GM10266 (cell line): ENCODE measurements around the gene LRRC59.

Source experiments
- DNase-seq: peaks from one replicate; pipeline ENCODE4 v3.0.0; 2012; ENCODE audit errors: extremely low spot score
- TF ChIP-seq, protein P1 (sequence below): IDR thresholded peaks from 2 replicates; pipeline ENCODE4 v1.5.1; 2012; ENCODE audit warnings: mild to moderate bottlenecking, low read depth; ENCODE audit not compliant: control insufficient read depth, insufficient read depth; ENCODE audit errors: missing control alignments

Gene LRRC59

GRCh38 chr17:50352693-50353599, 44.4 kb downstream of the LRRC59 start:
- TF ChIP-seq, protein P1, sequence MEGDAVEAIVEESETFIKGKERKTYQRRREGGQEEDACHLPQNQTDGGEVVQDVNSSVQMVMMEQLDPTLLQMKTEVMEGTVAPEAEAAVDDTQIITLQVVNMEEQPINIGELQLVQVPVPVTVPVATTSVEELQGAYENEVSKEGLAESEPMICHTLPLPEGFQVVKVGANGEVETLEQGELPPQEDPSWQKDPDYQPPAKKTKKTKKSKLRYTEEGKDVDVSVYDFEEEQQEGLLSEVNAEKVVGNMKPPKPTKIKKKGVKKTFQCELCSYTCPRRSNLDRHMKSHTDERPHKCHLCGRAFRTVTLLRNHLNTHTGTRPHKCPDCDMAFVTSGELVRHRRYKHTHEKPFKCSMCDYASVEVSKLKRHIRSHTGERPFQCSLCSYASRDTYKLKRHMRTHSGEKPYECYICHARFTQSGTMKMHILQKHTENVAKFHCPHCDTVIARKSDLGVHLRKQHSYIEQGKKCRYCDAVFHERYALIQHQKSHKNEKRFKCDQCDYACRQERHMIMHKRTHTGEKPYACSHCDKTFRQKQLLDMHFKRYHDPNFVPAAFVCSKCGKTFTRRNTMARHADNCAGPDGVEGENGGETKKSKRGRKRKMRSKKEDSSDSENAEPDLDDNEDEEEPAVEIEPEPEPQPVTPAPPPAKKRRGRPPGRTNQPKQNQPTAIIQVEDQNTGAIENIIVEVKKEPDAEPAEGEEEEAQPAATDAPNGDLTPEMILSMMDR = no peak
- no peak for DNase-seq

DNA sequence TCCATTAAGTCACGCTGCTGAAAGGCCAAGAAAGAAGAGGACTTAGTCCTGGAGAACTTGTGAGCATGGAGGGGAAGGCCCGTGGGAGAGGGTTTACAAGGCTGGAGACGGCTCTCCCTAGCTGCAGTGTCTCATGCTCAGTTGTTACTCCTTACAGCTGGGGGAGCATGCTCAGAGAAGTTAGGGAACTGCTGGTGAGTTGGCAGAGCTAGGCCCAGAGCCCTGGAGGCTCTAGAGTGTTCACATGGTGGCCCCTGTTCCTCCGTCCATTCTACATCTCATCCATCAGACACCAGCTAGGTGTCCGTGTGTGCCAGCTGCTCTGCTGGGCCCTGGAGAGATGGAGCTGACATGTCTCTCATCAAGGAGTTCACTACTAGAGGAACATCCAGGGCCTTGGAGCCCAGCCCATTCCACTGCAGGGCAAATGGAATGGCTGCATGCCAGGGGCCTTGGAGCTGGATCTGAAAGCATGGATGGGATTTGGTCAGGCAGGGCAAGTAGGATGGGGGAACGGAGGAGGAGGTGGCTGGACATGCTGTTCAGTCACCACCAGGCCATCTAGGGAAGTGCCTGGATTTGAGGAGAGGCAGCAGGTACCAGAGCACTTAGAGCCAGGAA, 45.1 kb downstream of the LRRC59 start:
- TF ChIP-seq, protein P1 = no peak
- no peak for DNase-seq

DNA sequence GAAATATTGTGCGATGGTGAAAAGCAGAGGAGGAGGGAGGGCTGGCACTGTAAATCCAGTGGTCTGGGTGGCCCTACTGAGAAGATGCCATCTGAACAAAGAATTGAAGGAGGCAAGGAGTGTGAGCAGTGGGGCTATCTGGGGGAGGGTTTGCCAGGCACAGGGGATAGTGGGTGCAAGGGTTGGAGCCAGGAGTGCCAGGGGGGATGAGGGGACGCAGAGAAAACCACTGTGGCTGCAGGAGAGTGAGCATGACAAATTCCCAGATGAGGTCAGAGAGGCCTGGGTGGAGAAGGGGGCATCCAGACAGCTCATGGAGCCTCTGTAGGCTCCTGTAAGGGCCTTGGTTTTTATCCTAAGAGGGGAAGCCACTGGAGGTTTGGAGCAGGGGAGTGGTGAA, 46.6 kb downstream of the LRRC59 start:
- TF ChIP-seq, protein P1 = no peak
- no peak for DNase-seq

GRCh38 chr17:50349243-50349600, 48.1 kb downstream of the LRRC59 start:
- TF ChIP-seq, protein P1 = no peak
- DNase-seq = no peak

DNA sequence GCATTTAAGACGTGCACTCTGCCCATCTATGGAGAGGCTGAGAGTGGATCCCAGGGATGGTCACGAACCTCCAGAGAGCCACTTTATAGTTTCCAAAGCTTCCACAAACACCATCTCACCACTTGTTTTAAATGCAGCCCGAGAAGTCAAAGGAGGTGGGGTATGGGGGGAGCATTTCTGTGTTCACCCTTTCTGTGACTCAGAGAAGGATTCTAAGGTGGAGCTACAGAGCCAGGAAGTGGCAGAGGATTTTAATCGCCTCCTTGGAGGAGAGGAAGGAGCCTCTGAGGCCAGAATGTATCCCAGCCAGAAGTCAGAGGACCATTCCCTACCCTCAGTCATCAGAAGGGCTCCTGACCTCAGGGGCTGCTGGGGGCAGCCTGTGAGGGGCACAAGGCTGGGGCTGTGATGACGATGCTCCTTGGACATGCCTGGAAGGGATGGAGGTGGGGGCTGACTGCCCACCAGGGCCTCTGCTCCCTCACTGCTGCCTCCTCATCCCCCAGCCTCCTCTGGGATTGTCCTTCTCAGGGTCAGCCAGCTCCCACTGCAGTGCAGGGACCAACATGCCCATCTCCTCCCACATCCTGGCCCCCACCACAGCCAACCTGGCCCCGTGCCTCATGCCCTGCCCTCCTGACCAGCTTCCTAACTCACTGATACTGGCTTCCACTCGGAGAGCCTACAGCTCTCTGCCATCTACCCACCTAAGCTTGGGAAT, 48.6 kb downstream of the LRRC59 start:
- no peak for DNase-seq
- TF ChIP-seq, protein P1 = no peak

DNA sequence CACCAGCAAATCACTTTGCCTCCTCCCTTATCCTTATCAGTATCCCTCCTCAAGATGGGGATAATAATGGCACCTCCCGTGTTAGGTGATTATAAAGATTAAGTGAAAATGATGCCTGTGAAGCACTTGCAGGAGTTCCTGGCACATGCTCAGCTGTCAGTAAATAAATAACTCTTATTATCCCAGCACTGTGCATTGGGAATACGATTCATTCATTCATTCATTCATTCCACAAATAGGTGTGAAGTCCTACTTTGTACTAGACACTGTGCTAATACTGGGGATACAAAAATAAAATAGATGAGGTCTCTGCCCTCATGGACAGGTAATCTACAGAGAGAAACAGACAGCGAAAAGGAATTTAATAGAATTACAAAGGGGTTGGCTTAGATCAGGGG, 49.4 kb downstream of the LRRC59 start:
- TF ChIP-seq, protein P1 = no peak
- no peak for DNase-seq
